ENCODE measurements around the gene ADNP. TPM values are rescaled to one million over a fixed set of nuclear protein-coding genes. Genes with fewer than 3 reads are reported as not detected.

ADNP gene
- total and polyA plus RNA-seq, 2 of the 4 experiments (the other 2 are of a cell fraction) = 23.3 to 24.8 TPM

DNA sequence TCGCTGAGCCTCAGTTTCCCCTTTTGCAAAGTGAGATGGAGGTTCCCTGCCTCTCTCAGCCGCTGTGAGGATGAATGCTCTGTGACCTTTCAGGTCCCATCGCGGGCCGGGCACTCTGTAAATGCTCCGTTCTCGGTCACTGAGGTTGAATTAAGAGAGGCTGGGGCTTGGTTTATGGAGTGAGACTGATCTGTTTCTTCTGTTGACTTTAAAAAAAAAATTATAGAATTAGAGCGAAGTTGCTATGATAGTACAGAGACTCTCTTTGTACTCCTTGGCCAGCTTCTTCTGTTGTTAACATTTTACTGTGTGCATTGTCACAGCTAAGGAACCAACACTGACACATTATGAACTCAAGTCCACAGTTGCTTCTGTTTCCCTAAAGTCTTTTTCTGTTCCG is 64.4 kb downstream of the ADNP start:
- Histone ChIP-seq H3K4me2 (ENCODE audit: low read depth, low read length) (no peak overlapping the region), H4K5ac (ENCODE audit: low read depth, low read length) (no peak overlapping the region), H2AK5ac (ENCODE audit: low read depth, low read length) (peak overlapping the region; percentile 44; the same call in 1 of the 2 replicates), H3K4ac (ENCODE audit: low read depth, low read length) (peak overlapping the region; percentile 68), H3K36me3 (ENCODE audit: control insufficient read depth, insufficient read depth, low read length) (no peaks in the 10 kb centered on the region), H3K27ac (ENCODE audit: insufficient read depth, low read length) (no peak overlapping the region), H3K9me3 (ENCODE audit: control insufficient read depth, insufficient read depth, low read length) (no peaks in the 10 kb centered on the region), H3K79me1 (ENCODE audit: low read depth in 1 of 2, low read length in 2 of 2) (peaks cover 0 to 19% of the 10 kb centered on the region in 2 experiments; a peak in 2 of 4 replicates), H3K23ac (ENCODE audit: low read depth, low read length) (peak overlapping the region; percentile 59; the same call in 1 of the 2 replicates), H3K14ac (replicated peaks; ENCODE audit: low read depth, low read length) (0 out of 2 replicates have a peak overlapping the region, but pooled peaks have one; percentile 67), H3K56ac (ENCODE audit: extremely low read depth, insufficient read depth, low read length) (no peak overlapping the region), H2BK120ac (ENCODE audit: low read depth, low read length) (peak overlapping the region; percentile 40), H3K27me3 (ENCODE audit: control insufficient read depth, insufficient read depth, low read length) (no peaks in the 10 kb centered on the region), H2BK20ac (ENCODE audit: low read depth, low read length) (peak overlapping the region; percentile 47), H3K9me1 (ENCODE audit: insufficient read depth, low read length) (peaks cover 27% of the 10 kb centered on the region), H3K4me1 (ENCODE audit: control insufficient read depth, insufficient read depth, low read length) (peaks cover 23% of the 10 kb centered on the region), H3K4me3 (ENCODE audit: insufficient read depth, low read depth, low read length) (no peak overlapping the region), H2AK9ac (replicated peaks; ENCODE audit: low read depth, low read length, poor library complexity) (no peak overlapping the region), H4K8ac (ENCODE audit: low read depth in 2 of 2, low read length in 2 of 2) (peak overlapping the region in 1 of 2 experiments; percentile 46; a peak in 1 of 4 replicates), H3K18ac (ENCODE audit: low read depth, low read length) (no peak overlapping the region), H4K91ac (ENCODE audit: insufficient read depth, low read depth, low read length) (no peak overlapping the region), H3K9ac (ENCODE audit: low read depth, low read length) (no peak overlapping the region), H2AFZ (replicated peaks; ENCODE audit: low read length, poor library complexity) (peak overlapping the region; percentile 4), H2BK15ac (ENCODE audit: low read depth, low read length) (no peak overlapping the region), H2BK5ac (ENCODE audit: low read depth, low read length, poor library complexity, severe bottlenecking) (no peak overlapping the region), H4K20me1 (ENCODE audit: insufficient read depth, low read length) (peaks cover 16% of the 10 kb centered on the region; the same call in 1 of the 2 replicates)
- WGBS, 2 experiments (ENCODE audit: extremely low coverage in 2 of 2, insufficient read length in 1 of 2) = 33% methylated on average over 1 of the region's 9 CpGs; no CpG with 5 or more reads in 1 of the 2 experiments
- DNase-seq = no peak
- dilution Hi-C loops (cut with HindIII; ENCODE audit: low sequenced_read_pairs, unreplicated experiment) (no loop called here), intact Hi-C loops (cut with micrococcal nuclease) (no loop called here), in situ Hi-C loops (cut with MboI; ENCODE audit: low sequenced_read_pairs) (no loop called here)
- no peak for ATAC-seq (ENCODE audit: low read depth)
- ChIA-PET POLR2A (ENCODE audit: unreplicated experiment) (no interaction called here), CTCF (no interaction called here)
- TF ChIP-seq MAZ (IDR thresholded peaks at IDR 0.05; ENCODE audit: borderline replicate concordance, low read depth, low read length) (no peak), NFE2L2 (IDR thresholded peaks at IDR 0.05; ENCODE audit: low read depth, low read length) (no peak), RCOR1 (IDR thresholded peaks at IDR 0.05; ENCODE audit: insufficient replicate concordance, low read length) (no peak), SMC3 (IDR thresholded peaks at IDR 0.05; ENCODE audit: low read depth, low read length) (no peak), CHD1 (IDR thresholded peaks at IDR 0.05; ENCODE audit: low read depth, low read length) (no peak), CEBPB (IDR thresholded peaks at IDR 0.05; ENCODE audit: low read depth, low read length) (no peak), MXI1 (IDR thresholded peaks at IDR 0.05; ENCODE audit: borderline replicate concordance, low read depth, low read length) (no peak), MAFK (IDR thresholded peaks at IDR 0.05; ENCODE audit: low read depth, low read length) (no peak), RFX5 (IDR thresholded peaks at IDR 0.05; ENCODE audit: low read depth, low read length) (no peak), BHLHE40 (IDR thresholded peaks at IDR 0.05; ENCODE audit: low read depth, low read length) (no peak), RAD21 (IDR thresholded peaks at IDR 0.05; ENCODE audit: low read length) (no peak), POLR2A (IDR thresholded peaks at IDR 0.05; ENCODE audit: low read depth, low read length) (no peak), FOS (IDR thresholded peaks at IDR 0.05; ENCODE audit: low read depth, low read length) (no peak)
- TF ChIP-seq, protein P1, sequence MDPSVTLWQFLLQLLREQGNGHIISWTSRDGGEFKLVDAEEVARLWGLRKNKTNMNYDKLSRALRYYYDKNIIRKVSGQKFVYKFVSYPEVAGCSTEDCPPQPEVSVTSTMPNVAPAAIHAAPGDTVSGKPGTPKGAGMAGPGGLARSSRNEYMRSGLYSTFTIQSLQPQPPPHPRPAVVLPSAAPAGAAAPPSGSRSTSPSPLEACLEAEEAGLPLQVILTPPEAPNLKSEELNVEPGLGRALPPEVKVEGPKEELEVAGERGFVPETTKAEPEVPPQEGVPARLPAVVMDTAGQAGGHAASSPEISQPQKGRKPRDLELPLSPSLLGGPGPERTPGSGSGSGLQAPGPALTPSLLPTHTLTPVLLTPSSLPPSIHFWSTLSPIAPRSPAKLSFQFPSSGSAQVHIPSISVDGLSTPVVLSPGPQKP (IDR thresholded peaks at IDR 0.05; ENCODE audit: borderline replicate concordance, low read depth, low read length) = no peak
- TF ChIP-seq, protein P2, sequence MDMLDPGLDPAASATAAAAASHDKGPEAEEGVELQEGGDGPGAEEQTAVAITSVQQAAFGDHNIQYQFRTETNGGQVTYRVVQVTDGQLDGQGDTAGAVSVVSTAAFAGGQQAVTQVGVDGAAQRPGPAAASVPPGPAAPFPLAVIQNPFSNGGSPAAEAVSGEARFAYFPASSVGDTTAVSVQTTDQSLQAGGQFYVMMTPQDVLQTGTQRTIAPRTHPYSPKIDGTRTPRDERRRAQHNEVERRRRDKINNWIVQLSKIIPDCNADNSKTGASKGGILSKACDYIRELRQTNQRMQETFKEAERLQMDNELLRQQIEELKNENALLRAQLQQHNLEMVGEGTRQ (IDR thresholded peaks at IDR 0.05; ENCODE audit: low read depth, low read length) = no peak
- TF ChIP-seq, protein P3, sequence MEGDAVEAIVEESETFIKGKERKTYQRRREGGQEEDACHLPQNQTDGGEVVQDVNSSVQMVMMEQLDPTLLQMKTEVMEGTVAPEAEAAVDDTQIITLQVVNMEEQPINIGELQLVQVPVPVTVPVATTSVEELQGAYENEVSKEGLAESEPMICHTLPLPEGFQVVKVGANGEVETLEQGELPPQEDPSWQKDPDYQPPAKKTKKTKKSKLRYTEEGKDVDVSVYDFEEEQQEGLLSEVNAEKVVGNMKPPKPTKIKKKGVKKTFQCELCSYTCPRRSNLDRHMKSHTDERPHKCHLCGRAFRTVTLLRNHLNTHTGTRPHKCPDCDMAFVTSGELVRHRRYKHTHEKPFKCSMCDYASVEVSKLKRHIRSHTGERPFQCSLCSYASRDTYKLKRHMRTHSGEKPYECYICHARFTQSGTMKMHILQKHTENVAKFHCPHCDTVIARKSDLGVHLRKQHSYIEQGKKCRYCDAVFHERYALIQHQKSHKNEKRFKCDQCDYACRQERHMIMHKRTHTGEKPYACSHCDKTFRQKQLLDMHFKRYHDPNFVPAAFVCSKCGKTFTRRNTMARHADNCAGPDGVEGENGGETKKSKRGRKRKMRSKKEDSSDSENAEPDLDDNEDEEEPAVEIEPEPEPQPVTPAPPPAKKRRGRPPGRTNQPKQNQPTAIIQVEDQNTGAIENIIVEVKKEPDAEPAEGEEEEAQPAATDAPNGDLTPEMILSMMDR (conservative IDR thresholded peaks at IDR 0.05; ENCODE audit: low read depth, low read length) = no peak
- no TSS peak for BruUV-seq (replicated peaks)

Data from IMR-90 (cell line).